Liver (tissue), 9 donors: ENCODE data around the gene PPP2R2B. TPM values are rescaled to one million over a fixed set of nuclear protein-coding genes. Genes with fewer than 3 reads are reported as not detected.

Source experiments
- DNase-seq: peaks from one replicate; pipeline ENCODE4 v3.0.0-alpha.2; 2017; ENCODE audit warnings: low spot score
- H3K27ac ChIP-seq, 2 donors: one replicate each; pipeline ENCODE4 v1.7.0; 2013; ENCODE audit warnings: inconsistent platforms in 2 of 2, low read length in 2 of 2, control low read depth in 1 of 2, low read depth in 1 of 2, mild to moderate bottlenecking in 1 of 2
- H3K27me3 ChIP-seq, 4 donors: one replicate each; pipeline versions ENCODE4 v1.6.1 to v1.7.0; 2013; ENCODE audit warnings: low read length in 3 of 4, inconsistent platforms in 1 of 4, mild to moderate bottlenecking in 1 of 4, moderate library complexity in 1 of 4; ENCODE audit not compliant: control insufficient read depth in 4 of 4, insufficient read depth in 4 of 4
- H3K36me3 ChIP-seq, 4 donors: one replicate each; pipeline versions ENCODE4 v1.6.1 to v1.7.0; 2013; ENCODE audit warnings: low read length in 3 of 4, mild to moderate bottlenecking in 3 of 4, low read depth in 1 of 4, moderate library complexity in 1 of 4; ENCODE audit not compliant: control insufficient read depth in 4 of 4, insufficient read depth in 3 of 4
- H3K4me1 ChIP-seq, 4 donors: one replicate each; pipeline versions ENCODE4 v1.6.1 to v1.7.0; 2013; ENCODE audit warnings: low read length in 3 of 4, mild to moderate bottlenecking in 3 of 4, moderate library complexity in 1 of 4; ENCODE audit not compliant: control insufficient read depth in 4 of 4, insufficient read depth in 4 of 4
- H3K4me3 ChIP-seq, 3 donors: one replicate each; pipeline versions ENCODE4 v1.6.1 to v1.7.0; 2013; ENCODE audit warnings: low read length in 3 of 3, control low read depth in 1 of 3, low read depth in 1 of 3, mild to moderate bottlenecking in 1 of 3
- H3K9ac ChIP-seq, 2 donors: one replicate each; pipeline ENCODE4 v1.7.0; 2013; ENCODE audit warnings: low read length in 2 of 2, mild to moderate bottlenecking in 2 of 2, moderate library complexity in 2 of 2, control low read depth in 1 of 2, low read depth in 1 of 2
- H3K9me3 ChIP-seq, 4 donors: one replicate each; pipeline versions ENCODE4 v1.6.1 to v1.7.0; 2013; ENCODE audit warnings: low read length in 3 of 4; ENCODE audit not compliant: control insufficient read depth in 4 of 4
- EGR1 ChIP-seq, 2 donors: IDR thresholded peaks; 2 replicates each; pipeline ENCODE4 v1.6.1; 2016 to 2018; ENCODE audit warnings: antibody characterized with exemption in 2 of 2, low read depth in 2 of 2
- FOXA2 ChIP-seq: IDR thresholded peaks from 2 replicates; pipeline ENCODE4 v1.6.1; 2016; ENCODE audit warnings: antibody characterized with exemption
- GABPA ChIP-seq, 2 donors: IDR thresholded peaks in 1 of 2; conservative IDR thresholded peaks in 1 of 2; 2 replicates each; pipeline ENCODE4 v1.6.1; 2016; ENCODE audit warnings: antibody characterized with exemption in 2 of 2, mild to moderate bottlenecking in 1 of 2, moderate library complexity in 1 of 2
- HNF4A ChIP-seq, 2 donors: conservative IDR thresholded peaks; 2 replicates each; pipeline ENCODE4 v1.6.1; 2016; ENCODE audit warnings: antibody characterized with exemption in 2 of 2, mild to moderate bottlenecking in 2 of 2
- HNF4G ChIP-seq: IDR thresholded peaks from 2 replicates; pipeline ENCODE4 v1.6.1; 2016; ENCODE audit warnings: antibody characterized with exemption
- JUND ChIP-seq, 2 donors: IDR thresholded peaks; 2 replicates each; pipeline ENCODE4 v1.6.1; 2016; ENCODE audit warnings: antibody characterized with exemption in 2 of 2
- NR2F2 ChIP-seq: IDR thresholded peaks from 2 replicates; pipeline ENCODE4 v1.6.1; 2016; ENCODE audit warnings: antibody characterized with exemption
- REST ChIP-seq: IDR thresholded peaks from 2 replicates; pipeline ENCODE4 v1.6.1; 2016; ENCODE audit warnings: antibody characterized with exemption, mild to moderate bottlenecking
- RXRA ChIP-seq, 2 donors: IDR thresholded peaks; 2 replicates each; pipeline ENCODE4 v1.6.1; 2017 to 2018; ENCODE audit warnings: antibody characterized with exemption in 2 of 2, mild to moderate bottlenecking in 1 of 2
- TAF1 ChIP-seq: conservative IDR thresholded peaks from 2 replicates; pipeline ENCODE4 v1.6.1; 2016; ENCODE audit warnings: antibody characterized with exemption, mild to moderate bottlenecking
- YY1 ChIP-seq: IDR thresholded peaks from 2 replicates; pipeline ENCODE4 v1.6.1; 2016; ENCODE audit warnings: antibody characterized with exemption, mild to moderate bottlenecking
- WGBS: extraction: QIAGEN DNeasy Blood & Tissue Kit; methylation state at CpG from one replicate; pipeline ENCODE4 v1.1.7; 2013; 5-methylcytosine and 5-hydroxymethylcytosine counted together
- polyA plus RNA-seq, 2 donors: library from polyadenylated mRNA; stranded (reverse) in 1 of 2; unstranded in 1 of 2; fragments of 200-250 nt in 1 of 2; fragments of >200 nt in 1 of 2; fragmentation: Nextera tagmentation in 1 of 2; extraction: Ambion mirVana in 1 of 2; gene quantifications; one replicate each; pipeline versions ENCODE4 v1.2.1 to v1.2.3, GENCODE V29; 2013 to 2015
- total RNA-seq, 2 donors: library from RNA; depleted of rRNA; stranded (reverse); fragments of >200 nt; gene quantifications; one replicate each; pipeline ENCODE4 v1.2.3, GENCODE V29; 2014
- donor health status: healthy.
- donor health status: healthy.
- donor health status: healthy.
- donor health status: healthy.
- donor health status: healthy.

Gene PPP2R2B
- total and polyA plus RNA-seq, 4 donors: 0.15 to 6.3 (median 0.40) TPM

- WGBS: 58% methylated on average over 2 of the region's 2 CpGs
These were observed 314.4 kb downstream of the PPP2R2B start for GRCh38 chr5:146564007-146564762.

GRCh38 chr5:146562461-146562860, 316.1 kb downstream of the PPP2R2B start:
- no peak for DNase-seq
- Histone ChIP-seq H3K27me3 (no peaks in the 10 kb centered on the region), H3K9ac (no peak overlapping the region), H3K4me3 (no peak overlapping the region), H3K27ac (no peak overlapping the region), H3K9me3 (no peaks in the 10 kb centered on the region), H3K4me1 (no peaks in the 10 kb centered on the region), H3K36me3 (no peaks in the 10 kb centered on the region)
- 98% methylated on average over 4 of the region's 4 CpGs for WGBS
- TF ChIP-seq FOXA2 (no peak), GABPA (IDR thresholded peaks at IDR 0.05 in 1 of 2, conservative IDR thresholded peaks at IDR 0.05 in 1 of 2) (no peak), HNF4A (conservative IDR thresholded peaks at IDR 0.05) (no peak), YY1 (no peak), RXRA (IDR thresholded peaks at IDR 0.05) (no peak)

More at GRCh38 chr5:146564007-146564762, 314.4 kb downstream of the PPP2R2B start:
- H3K9ac ChIP-seq: no peak overlapping the region
- no peak overlapping the region for H3K27ac ChIP-seq
- H3K4me1 ChIP-seq: no peaks in the 10 kb centered on the region
- TF ChIP-seq NR2F2 (no peak), TAF1 (no peak), EGR1 (IDR thresholded peaks at IDR 0.05; ENCODE audit: low read depth in 2 of 2) (no peak), FOXA2 (no peak), REST (no peak), HNF4G (no peak), JUND (IDR thresholded peaks at IDR 0.05) (no peak)
- no peak for DNase-seq
- H3K9me3 ChIP-seq: no peaks in the 10 kb centered on the region
- H3K36me3 ChIP-seq: no peaks in the 10 kb centered on the region
- H3K4me3 ChIP-seq: no peak overlapping the region
- no peaks in the 10 kb centered on the region for H3K27me3 ChIP-seq

GRCh38 chr5:146561711-146562110, 316.8 kb downstream of the PPP2R2B start:
- no peaks in the 10 kb centered on the region for H3K27me3 ChIP-seq
- H3K9me3 ChIP-seq: no peaks in the 10 kb centered on the region
- no peak overlapping the region for H3K27ac ChIP-seq
- no peak overlapping the region for H3K9ac ChIP-seq
- TF ChIP-seq GABPA (IDR thresholded peaks at IDR 0.05 in 1 of 2, conservative IDR thresholded peaks at IDR 0.05 in 1 of 2) (no peak), NR2F2 (no peak), HNF4A (conservative IDR thresholded peaks at IDR 0.05) (no peak), YY1 (no peak)
- no peaks in the 10 kb centered on the region for H3K36me3 ChIP-seq
- no peaks in the 10 kb centered on the region for H3K4me1 ChIP-seq
- DNase-seq: no peak
- WGBS: 86% methylated on average over 5 of the region's 5 CpGs
- H3K4me3 ChIP-seq: no peak overlapping the region
